Stimulated activated CD8-positive, alpha-beta memory T cell treated with anti-CD3 and anti-CD28 coated beads, Interleukin-15, amount 100 ng/mL, for 1 hour (primary cell): ENCODE data around the gene KRTAP5-2.
"Not testable (repeated sequence)": the region's sequence is repeated elsewhere in the genome, so short reads cannot be mapped to it uniquely, and the experiment has no call there.

ENCODE experiments used
- DNase-seq: peaks from one replicate; pipeline ENCODE4 v3.0.0-alpha.2; 2020; ENCODE audit warnings: low read depth

Gene KRTAP5-2, protein sequence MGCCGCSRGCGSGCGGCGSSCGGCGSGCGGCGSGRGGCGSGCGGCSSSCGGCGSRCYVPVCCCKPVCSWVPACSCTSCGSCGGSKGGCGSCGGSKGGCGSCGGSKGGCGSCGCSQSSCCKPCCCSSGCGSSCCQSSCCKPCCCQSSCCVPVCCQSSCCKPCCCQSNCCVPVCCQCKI

GRCh38 chr11:1597994-1598380 is at the start of gene KRTAP5-2:
Gene KRTAP5-2 (minus strand): TSS chr11:1598294. CDS start chr11:1598250, 44 bp downstream.
- DNase-seq, result no peak

- not testable (repeated sequence) for DNase-seq
These were observed 48.4 kb upstream of the KRTAP5-2 start for GRCh38 chr11:1646540-1646939.

- no peak for DNase-seq
These were observed 47.3 kb upstream of the KRTAP5-2 start for GRCh38 chr11:1645357-1645821.

- DNase-seq, result no peak
These were observed 46.7 kb upstream of the KRTAP5-2 start for GRCh38 chr11:1644601-1645356.

GRCh38 chr11:1643146-1643690 is 45.1 kb upstream of the KRTAP5-2 start:
- no peak for DNase-seq

DNA sequence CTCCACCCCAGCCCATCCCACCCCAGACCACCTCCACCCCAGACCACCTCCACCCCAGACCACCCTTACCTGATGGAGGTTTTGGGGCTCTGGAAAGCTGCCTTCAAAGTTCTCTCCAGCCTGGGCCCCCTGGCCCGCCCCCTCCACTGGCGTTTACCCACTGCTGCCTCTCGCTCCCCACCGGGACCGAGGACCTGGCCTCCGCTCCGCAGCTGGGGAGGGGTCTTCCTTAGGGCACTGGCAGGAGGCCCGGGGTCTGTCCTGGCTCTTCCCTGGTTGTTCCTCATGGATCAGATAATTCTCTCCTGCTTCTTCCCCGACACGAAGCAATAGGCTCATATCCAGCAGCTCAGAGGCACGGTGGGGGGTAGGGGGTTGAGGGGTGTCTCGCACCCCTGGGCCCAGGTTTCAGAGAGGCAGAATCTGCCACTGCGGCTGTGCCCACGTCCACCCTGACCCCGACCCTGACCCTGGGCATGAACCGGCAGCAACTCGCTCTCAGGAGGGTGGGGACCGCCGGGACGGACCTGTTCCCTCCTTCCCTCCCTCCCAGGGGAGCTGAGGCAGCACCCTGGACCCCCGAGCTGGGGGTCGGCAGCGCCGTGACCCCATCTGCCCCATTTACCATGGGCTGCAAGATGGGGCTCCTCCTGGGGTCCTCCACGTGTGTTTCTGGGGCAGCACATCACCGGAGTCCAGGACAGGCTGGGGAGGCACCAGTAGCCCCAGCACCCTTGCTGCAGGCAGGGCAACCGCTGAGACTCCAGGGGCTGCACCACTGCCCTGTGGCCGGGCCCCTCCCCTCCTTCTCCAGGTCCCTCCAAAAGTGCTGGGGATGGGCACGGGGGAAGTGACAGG is 44.4 kb upstream of the KRTAP5-2 start:
- DNase-seq, result no peak

- DNase-seq, result no peak
These were observed 43.0 kb upstream of the KRTAP5-2 start for GRCh38 chr11:1641096-1641495.

DNA sequence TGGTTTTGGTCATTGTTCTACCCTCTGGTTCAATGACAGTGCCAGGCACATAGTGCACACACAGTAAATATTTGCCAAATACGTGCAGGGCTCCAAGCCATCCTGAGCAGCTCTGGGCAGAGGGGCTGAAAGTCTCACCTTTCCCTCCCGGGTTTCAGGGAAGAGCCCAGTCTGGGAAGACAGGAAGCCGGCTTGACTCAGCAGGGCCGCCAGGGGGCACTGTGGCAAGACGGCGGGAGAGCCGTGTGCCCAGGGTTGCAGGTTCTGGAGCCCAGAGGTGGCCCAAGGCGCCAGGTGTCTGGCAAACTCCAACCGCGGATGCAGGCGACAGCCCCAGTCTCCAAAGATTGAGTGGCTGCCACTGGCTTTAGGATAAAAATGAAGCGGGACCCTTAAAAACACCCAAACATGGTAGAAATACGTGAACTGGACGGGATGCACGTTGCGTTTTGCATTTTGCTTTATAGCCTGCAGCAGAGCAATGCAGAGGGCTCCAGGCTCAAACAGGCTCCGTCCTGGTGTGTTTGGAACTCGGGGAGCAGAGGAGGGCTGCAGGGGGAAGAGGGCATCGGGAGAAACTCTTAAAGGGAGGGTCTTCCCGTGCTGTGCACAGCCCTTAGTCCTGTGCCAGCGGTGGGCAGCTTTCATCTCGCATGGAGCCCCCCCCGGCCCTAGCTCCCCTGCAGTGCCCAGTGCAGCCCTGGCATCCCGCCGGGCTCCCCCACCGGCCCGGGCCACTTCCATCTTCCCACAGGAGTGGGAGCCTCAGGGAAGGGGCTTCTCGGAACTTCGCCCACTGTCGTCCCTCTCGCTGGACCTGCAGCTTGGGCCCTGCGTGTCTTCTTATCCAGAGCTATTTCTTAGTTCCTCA is 42.2 kb upstream of the KRTAP5-2 start:
- no peak for DNase-seq

DNA sequence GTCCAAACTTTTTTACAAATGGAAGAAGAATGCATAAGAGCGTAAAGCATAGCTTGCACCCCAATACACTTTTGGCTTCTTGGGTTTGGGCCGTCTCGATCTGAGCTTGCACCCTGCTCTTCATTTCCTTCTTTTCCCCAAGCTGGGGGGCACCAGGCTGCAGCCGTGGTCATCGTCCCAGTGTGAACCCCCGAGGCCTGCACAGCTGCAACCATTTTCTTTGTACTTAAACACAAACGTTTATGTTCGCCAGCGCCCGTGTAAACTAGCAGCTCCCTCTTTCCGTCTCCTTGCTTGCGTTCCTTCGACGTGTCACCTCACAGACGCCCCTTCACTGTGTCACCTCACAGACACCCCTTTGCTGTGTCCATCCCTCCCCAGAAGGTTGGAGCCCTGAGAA is 41.6 kb upstream of the KRTAP5-2 start:
- DNase-seq, result no peak

GRCh38 chr11:1639102-1639620 is 41.1 kb upstream of the KRTAP5-2 start:
- no peak for DNase-seq

- no peak for DNase-seq
These were observed 40.2 kb upstream of the KRTAP5-2 start for GRCh38 chr11:1638344-1638743.

- no peak for DNase-seq
These were observed 39.5 kb upstream of the KRTAP5-2 start for GRCh38 chr11:1637628-1638027.

DNA sequence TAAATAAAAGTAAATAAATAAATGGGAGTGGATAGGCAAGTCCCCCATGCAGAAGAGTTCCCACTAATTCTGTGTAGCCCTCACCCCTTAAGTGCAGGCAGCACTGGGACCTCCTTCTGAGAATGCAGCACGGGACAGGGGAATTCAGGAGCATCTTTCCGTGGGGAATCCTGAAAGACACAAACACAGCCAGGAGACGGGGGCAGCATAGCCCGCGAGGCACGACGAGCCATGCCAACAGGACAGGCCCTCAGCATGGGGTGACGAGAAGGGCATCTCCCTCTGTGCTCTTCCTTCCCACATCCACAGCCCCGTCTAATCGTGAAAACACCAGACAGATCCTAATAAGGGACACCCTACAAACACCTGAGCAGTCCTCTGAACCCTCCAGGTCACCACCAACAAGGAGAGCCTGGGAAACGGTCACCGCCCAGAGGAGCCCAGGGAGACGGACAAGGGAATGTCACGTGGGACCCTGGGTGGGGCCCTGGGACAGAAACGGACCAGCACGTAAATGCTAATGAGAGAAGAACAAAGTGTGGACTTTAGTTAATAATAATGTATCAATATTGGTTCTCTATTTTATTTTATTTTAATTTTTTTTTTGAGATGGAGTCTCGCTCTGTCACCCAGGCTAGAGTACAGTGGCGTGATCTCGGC is 38.3 kb upstream of the KRTAP5-2 start:
- no peak for DNase-seq

DNA sequence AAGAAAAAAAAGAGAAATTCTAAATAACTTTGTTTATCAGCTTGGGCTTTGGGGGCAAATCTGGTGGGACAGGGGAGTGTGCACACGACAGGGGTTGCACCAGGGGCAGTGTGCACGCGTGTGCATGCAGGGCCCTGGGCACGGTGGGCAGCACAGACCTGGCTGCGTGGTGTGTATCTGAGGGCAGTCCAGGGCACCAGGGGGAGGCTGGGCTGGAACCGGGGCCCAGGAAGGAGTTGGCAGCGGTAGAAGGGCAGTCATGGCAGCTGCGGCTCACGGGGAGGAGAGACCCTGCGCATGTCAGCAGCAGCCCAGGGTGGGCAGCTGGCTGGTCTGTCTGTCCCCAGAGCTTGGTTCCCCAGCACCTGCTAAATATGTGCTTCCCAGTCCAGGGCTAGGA is 35.8 kb upstream of the KRTAP5-2 start:
- DNase-seq, result no peak

DNA sequence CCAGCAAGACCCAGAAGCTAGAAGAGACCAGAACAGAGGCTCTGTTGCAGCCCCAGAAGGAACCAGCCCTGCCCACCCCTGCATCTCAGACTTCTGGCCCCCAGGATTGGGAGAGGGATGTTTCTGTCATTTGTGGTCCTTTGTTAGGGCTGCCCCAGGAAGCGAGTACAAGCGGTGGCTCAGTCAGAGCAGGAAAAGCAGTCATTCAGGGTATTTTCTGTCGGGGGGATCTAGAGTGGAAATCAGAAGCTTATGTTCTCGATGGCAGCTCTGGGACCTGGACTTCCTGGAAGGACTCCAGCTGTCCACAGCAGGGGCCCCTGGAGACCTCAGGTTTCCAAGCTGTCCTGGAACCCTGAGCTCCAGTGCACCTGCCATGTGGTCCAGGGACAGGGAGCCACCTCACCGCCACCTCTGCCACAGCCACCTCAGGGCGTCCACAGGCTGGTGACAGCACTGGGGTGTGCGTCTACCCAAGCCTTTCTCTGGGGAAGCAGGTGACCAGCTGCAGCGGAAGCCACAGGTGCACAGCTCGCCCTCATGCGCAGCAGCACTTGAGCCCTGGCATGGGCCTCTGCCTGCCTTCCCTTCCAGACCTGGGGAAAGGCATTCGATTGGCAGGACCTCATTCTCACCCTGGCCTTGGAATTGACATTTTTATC is 34.1 kb upstream of the KRTAP5-2 start:
- DNase-seq, result no peak

- DNase-seq, result no peak
These were observed 33.0 kb upstream of the KRTAP5-2 start for GRCh38 chr11:1631066-1631568.

DNA sequence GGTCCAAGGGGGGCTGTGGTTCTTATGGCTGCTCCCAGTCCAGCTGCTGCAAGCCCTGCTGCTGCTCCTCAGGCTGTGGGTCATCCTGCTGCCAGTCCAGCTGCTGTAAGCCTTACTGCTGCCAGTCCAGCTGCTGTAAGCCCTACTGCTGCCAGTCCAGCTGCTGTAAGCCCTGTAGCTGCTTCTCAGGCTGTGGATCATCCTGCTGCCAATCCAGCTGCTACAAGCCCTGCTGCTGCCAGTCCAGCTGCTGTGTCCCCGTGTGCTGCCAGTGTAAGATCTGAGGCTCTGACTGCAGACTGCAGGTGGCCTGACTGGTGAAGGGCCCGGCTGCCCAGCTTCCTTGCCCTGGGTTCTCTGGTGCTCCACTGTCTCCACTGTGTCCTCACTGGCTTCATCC is 32.2 kb upstream of the KRTAP5-2 start:
- DNase-seq, result no peak

- no peak for DNase-seq
These were observed 31.5 kb upstream of the KRTAP5-2 start, which contains the start of gene KRTAP5-5 for GRCh38 chr11:1629326-1630185. Gene KRTAP5-5 (plus strand): TSS chr11:1629775. CDS start chr11:1629841, 66 bp downstream.
